Measurements from ENCODE around the gene LCE1A.

LCE1A gene

DNA sequence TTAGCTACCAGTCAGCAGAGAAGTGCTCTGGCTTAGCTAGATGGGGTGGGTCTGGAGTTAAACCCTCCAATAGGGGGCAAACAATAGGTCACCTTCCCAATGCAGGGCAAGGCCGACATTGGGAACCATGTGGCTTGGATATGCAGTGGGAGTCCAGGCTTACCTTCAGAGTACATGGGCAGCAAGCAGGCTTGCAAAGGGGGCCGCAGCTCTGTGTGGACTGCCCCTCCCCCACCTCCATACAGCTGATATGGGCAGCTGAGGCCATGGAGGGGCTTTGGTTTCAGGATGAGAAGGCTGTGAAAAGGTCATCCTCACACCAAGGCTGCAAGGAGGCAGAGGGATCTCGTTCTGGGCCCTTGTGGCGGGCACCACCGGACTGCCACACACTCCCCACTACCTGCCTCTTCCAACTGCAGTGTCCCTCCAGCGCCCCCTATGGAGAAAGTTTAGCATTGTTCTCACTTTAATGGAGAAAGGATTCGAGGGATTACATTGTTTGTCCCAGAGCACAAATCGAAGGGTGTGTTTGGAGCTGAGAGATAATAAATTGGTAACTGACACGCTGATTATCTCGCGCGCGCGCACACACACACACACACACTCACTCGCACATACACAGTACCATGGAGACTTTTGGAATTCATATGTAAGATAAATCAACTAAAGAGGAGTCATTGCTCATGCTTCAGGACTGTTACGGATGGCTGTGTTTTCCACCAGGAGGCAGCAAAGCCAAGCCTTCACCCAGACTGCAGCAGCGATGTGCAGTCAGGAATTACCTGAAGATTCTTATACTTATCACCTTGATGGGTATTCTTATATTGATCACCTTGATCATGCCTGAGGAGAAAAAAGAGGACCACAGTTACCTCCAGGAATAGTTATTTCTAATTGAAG, 43.8 kb downstream of the LCE1A start:
- no peak for DNase-seq (ENCODE audit: low read depth in 2 of 2)

DNA sequence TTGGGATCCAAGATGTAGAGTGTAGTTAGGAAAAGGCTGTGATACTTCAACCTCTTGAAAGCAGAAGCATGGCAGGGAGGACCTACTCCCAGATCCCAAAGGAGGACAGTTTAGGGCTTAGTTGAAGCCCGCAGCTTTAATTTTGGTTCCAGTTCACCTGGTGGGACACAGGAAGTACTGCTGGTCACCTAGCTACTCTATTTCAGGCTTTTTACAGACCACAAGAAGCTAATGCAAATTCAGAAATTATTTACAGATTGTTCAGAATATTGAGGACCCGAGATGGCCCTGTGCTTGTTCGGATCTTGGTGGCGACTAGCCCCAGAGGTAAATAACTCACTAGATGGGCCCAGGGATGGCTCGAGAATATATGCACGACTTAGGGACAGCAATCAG, 44.5 kb downstream of the LCE1A start:
- DNase-seq (ENCODE audit: low read depth in 2 of 2), result no peak

DNA sequence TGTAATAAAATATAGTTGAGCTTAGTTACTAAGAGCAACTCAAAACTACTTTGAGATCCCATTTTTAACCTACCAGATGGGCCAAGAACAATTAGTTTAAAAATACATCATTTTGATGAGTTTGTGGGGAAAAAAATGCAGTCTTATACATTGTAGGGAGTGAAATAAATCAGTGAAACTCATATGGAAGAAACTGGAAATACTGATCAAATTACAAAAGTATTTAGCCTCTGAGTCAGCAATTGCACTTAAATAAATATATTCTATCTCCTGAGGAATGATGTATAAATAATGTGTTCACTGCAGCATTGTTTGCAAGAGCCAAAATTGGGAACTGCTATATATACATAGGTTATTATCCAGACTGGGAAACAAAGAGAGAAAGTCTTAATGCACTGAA, 46.2 kb downstream of the LCE1A start:
- peak; percentile 29 to 42 for DNase-seq (ENCODE audit: low read depth in 2 of 2)

DNA sequence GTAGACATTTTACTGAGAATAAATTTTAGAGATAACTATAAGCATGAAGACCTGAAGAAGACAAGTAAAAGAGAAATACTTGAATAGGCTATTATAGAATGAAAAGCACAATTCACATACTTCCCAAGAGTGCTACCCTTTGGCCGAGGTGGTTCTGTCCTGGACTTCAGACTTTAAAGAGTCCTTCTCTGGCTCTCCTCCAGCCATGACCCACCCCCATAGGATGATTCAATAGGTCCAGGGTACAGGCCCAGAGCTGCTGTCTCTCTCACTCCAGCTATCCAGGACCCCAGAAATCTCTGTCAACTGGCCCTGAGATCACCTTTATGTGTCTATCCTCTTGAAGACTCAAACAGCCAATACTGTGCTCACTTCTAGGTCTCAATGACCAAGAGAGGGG, 49.6 kb downstream of the LCE1A start:
- no peak for DNase-seq (ENCODE audit: low read depth in 2 of 2)
